GM18526 (cell line): ENCODE results near the gene STX1B.

Experiments used
- POLR2A ChIP-seq: IDR thresholded peaks from 3 replicates; pipeline ENCODE4 v1.6.1; 2011; ENCODE audit not compliant: insufficient read length; ENCODE audit errors: extremely low read depth

The STX1B gene

GRCh38 chr16:30989469-30990047, 20.9 kb downstream of the STX1B start:
- TF ChIP-seq POLR2A: no peak

GRCh38 chr16:30987581-30988190, 22.8 kb downstream of the STX1B start:
- no peak for TF ChIP-seq POLR2A

- TF ChIP-seq POLR2A: no peak
These were observed 24.1 kb downstream of the STX1B start for GRCh38 chr16:30986129-30986991.

- no peak for TF ChIP-seq POLR2A
These were observed 24.9 kb downstream of the STX1B start for GRCh38 chr16:30985401-30986128.

DNA sequence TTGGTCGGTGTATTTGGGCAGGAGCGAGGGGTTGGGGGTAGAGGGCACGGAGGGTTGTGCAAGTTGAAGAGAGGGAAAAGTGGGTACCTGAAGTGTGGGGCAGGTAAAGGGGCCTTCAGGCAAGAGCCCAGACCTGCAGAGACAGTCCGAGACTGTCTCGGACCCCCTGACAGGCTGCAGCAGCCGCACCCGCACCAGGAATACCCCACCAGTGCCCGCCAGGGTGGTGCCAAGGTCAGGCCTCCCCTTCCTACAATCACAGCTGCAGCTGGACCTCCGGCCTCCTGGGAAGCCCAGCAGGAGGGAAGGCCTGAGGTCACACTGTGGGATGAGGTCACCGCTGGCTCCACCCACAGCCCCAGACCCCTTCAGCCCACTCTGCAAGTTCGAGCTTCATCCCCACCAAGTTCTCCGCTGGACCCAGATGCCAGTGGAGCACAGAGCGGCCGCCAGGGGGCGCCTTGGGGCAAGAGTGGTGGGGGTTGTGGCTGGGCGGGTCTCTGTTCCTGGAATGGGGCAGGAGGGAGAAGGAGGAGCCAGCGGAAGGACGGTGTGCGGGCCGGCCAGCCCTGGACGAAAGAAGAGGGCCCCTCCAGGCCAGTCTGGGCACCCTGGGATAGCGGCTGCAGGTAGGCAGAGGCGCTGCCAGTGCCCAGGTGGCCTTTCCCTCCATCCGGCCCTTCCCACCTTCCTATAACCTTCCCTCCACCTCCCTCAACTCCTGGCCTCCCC, 25.6 kb downstream of the STX1B start, which contains the start of gene HSD3B7:
Gene HSD3B7, plus strand, starts transcription at position 539 of the 732 bp plus-strand sequence. CDS start 452 bp downstream, outside the sequence.
- TF ChIP-seq POLR2A: no peak

- no peak for TF ChIP-seq POLR2A
These were observed 26.4 kb downstream of the STX1B start for GRCh38 chr16:30983898-30984610.

DNA sequence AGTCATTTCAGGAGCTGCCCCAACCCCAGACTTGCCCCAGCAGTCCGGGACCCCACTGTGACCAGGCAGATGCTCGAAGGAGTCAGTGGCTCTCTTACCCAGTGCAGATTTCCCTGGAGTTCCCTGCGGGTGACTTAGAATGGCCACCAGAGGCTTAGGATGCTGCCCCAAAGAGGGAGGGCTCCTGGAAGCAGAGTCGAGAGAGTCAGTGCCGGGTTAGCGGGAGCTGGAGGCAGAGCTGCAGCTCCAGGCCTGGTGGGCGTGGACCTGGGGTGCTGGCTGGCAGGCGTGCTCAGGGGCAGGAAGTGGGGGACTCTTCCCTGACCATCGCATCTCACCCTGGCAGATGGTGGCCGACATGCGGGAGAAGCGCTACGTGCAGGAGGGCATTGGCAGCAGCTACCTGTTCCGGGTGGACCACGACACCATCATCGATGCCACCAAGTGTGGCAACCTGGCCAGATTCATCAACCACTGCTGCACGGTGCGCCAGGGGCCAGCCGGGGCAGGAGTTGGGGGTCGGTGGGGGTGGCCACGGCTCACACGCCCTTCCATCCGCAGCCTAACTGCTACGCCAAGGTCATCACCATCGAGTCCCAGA, 27.0 kb downstream of the STX1B start:
- no peak for TF ChIP-seq POLR2A

DNA sequence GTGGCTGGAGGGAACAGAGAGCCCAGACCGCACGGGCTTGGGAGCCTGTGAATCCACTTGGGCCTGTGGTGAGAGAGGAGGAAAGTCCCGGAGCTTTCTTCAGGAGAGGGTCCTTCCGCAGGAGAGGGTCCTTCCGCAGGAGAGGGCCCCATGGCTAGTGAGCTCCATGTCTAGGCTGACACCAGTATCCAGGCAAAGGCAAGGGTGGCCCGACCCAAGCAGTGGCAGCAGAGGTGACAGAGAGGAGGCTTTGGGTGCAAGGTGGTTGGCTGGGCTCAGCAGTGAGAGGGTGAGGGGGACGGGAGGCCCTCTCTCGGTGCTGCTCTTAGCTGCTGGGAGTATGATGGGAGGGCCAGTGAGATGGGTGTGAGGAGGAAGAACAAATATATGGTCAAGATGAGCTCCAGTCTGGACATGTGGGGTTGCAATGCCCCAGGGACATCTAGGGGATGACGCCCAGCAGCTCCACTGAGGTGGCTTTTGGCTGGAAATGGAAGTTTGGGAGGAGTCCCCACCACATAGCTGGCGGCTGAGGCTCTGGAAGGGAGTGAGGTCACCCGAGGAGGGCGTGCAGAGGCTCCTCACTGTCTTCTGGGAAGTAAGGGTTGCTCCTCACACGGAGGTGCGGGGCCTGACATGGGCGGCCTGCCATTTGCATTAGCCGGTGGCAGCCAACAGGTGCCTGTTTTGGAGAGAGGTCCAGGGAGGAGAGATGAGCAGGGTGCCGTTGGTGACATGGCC, 27.7 kb downstream of the STX1B start:
- TF ChIP-seq POLR2A: no peak

DNA sequence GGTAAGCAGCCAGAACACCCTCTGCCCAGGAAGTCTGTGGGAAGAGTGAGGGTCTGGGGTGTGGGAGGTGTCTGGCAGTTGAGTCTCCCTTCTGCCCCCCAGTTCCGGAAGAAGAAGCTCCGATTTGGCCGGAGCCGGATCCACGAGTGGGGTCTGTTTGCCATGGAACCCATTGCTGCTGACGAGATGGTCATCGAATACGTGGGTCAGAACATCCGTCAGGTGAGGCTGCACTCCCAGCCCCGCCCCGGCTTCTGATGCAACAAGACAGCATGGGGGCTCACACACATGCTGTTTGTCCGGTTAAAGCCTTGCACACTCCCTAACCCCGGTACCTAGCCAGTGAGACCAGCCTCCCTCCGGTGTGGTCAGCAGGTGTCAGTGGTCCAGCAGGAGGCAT, 29.5 kb downstream of the STX1B start:
- TF ChIP-seq POLR2A: no peak

GRCh38 chr16:30980434-30980833, 30.0 kb downstream of the STX1B start:
- no peak for TF ChIP-seq POLR2A

GRCh38 chr16:30980023-30980371, 30.4 kb downstream of the STX1B start:
- no peak for TF ChIP-seq POLR2A

GRCh38 chr16:30979170-30980022, 31.0 kb downstream of the STX1B start:
- no peak for TF ChIP-seq POLR2A
